GM12878 (cell line): ENCODE measurements around the gene THAP2. TPM values are rescaled to one million over a fixed set of nuclear protein-coding genes. Genes with fewer than 3 reads are reported as not detected.

ENCODE experiments used
- ATAC-seq: fragments of 200-7000 bp; cut with Tn5 transposase; 3 replicates; pipeline ENCODE4 v1.9.1; 2020; ENCODE audit warnings: mild to moderate bottlenecking, moderate library complexity
- BruUV-seq: library from RNA; stranded (reverse); fragments of 400-500 nt; replicated peaks from 2 replicates; lab custom pipeline; 2021; lab: Mats Ljungman, UMichigan
- CTCF ChIA-PET: fragments of 300-600 bp; sonication (Branson Sonifier 250); formaldehyde crosslinking; extraction: SDS; loops from one replicate; lab custom pipeline; 2021; ENCODE audit warnings: inconsistent platforms; lab: Yijun Ruan, JAX
- POLR2A ChIA-PET: fragments of 350-600 bp; formaldehyde crosslinking; extraction: SDS; loops from one replicate; lab custom pipeline; 2021; ENCODE audit warnings: inconsistent platforms; lab: Charles Lee
- RAD21 ChIA-PET: fragments of 300-600 bp; sonication (Branson Sonifier 250); formaldehyde crosslinking; loops from one replicate; lab custom pipeline; 2023; ENCODE audit warnings: antibody characterized with exemption; ENCODE audit not compliant: unreplicated experiment; lab: Charles Lee
- SMC1A ChIA-PET: fragments of 300-600 bp; sonication (Branson Sonifier 250); formaldehyde crosslinking; loops from one replicate; lab custom pipeline; 2023; ENCODE audit not compliant: unreplicated experiment, uncharacterized antibody; lab: Charles Lee
- DNase-seq: peaks from one replicate; pipeline ENCODE4 v3.0.0-alpha.2; 2011; ENCODE audit warnings: low read depth, low spot score
- FAIRE-seq: peaks from 3 replicates; lab custom pipeline; 2011; peaks lifted over from hg19 to GRCh38; lab: Jason Lieb, UNC
- H2AFZ ChIP-seq: 2 replicates; pipeline ENCODE4 v1.6.0; 2011; ENCODE audit warnings: low read depth, low read length, control low read depth; ENCODE audit not compliant: control insufficient read depth
- H3K27ac ChIP-seq: 2 replicates; pipeline ENCODE4 v1.5.1; 2011; ENCODE audit warnings: control low read depth; ENCODE audit not compliant: control insufficient read depth, insufficient read depth
- H3K27me3 ChIP-seq, 2 experiments: replicated peaks in 1 of 2; 2 replicates each; pipeline versions ENCODE4 v1.6.0 to v1.6.1; 2011; ENCODE audit warnings: low read length in 1 of 2; ENCODE audit not compliant: control insufficient read depth in 2 of 2, insufficient read depth in 2 of 2
- H3K36me3 ChIP-seq, 2 experiments: 2 replicates each; pipeline ENCODE4 v1.5.1; 2011; ENCODE audit warnings: low read length in 1 of 2; ENCODE audit not compliant: control insufficient read depth in 2 of 2, insufficient read depth in 2 of 2
- H3K4me1 ChIP-seq: 2 replicates; pipeline ENCODE4 v1.6.1; 2011; ENCODE audit warnings: mild to moderate bottlenecking, low read length, moderate library complexity, mixed read lengths; ENCODE audit not compliant: control insufficient read depth, insufficient read depth
- H3K4me2 ChIP-seq: 2 replicates; pipeline ENCODE4 v1.6.0; 2011; ENCODE audit warnings: control low read depth; ENCODE audit not compliant: control insufficient read depth, insufficient read depth
- H3K4me3 ChIP-seq: fragments of 200-600 bp; sonication (generic); 2 replicates; pipeline ENCODE4 v1.5.1; 2016
- H3K79me2 ChIP-seq: 2 replicates; pipeline ENCODE4 v1.6.0; 2011; ENCODE audit warnings: low read length; ENCODE audit not compliant: control insufficient read depth, insufficient read depth
- H3K9ac ChIP-seq: 2 replicates; pipeline ENCODE4 v1.8.0; 2011; ENCODE audit warnings: low read length, control low read depth, mixed read lengths; ENCODE audit not compliant: control insufficient read depth, insufficient read depth
- H3K9me3 ChIP-seq: replicated peaks from 3 replicates; pipeline ENCODE4 v1.5.1; 2011; ENCODE audit warnings: mild to moderate bottlenecking, low read length; ENCODE audit not compliant: control insufficient read depth, insufficient read depth
- H4K20me1 ChIP-seq: 2 replicates; pipeline ENCODE4 v1.6.0; 2011; ENCODE audit not compliant: control insufficient read depth, insufficient read depth
- ATF7 ChIP-seq: fragments of 450-650 bp; IDR thresholded peaks from 2 replicates; pipeline ENCODE4 v1.6.1; 2016; ENCODE audit warnings: low read depth, mild to moderate bottlenecking
- BRCA1 ChIP-seq: IDR thresholded peaks from 2 replicates; pipeline ENCODE4 v1.6.1; 2011; ENCODE audit warnings: low read depth, low read length, improper control_type of control experiment
- CEBPB ChIP-seq, 2 experiments: fragments of 150-350 bp in 1 of 2; IDR thresholded peaks; 2 replicates each; pipeline ENCODE4 v1.6.1; 2012 to 2014; ENCODE audit warnings: low read depth in 2 of 2, low read length in 2 of 2, borderline replicate concordance in 1 of 2, inconsistent platforms in 1 of 2
- CTCF ChIP-seq, 3 experiments: IDR thresholded peaks in 2 of 3; conservative IDR thresholded peaks in 1 of 3; 2 replicates each; pipeline ENCODE4 v1.5.1; 2011; ENCODE audit warnings: low read depth in 3 of 3, low read length in 3 of 3, mild to moderate bottlenecking in 3 of 3, control low read depth in 2 of 3, moderate library complexity in 2 of 3, inconsistent platforms in 1 of 3, mixed read lengths in 1 of 3; ENCODE audit not compliant: control insufficient read depth in 2 of 3, insufficient read depth in 1 of 3; ENCODE audit errors: extremely low read depth in 1 of 3
- ELK1 ChIP-seq: IDR thresholded peaks from 2 replicates; pipeline ENCODE4 v1.6.1; 2012; ENCODE audit warnings: low read depth, low read length, improper control_type of control experiment
- FOXK2 ChIP-seq: fragments of 450-650 bp; IDR thresholded peaks from 2 replicates; pipeline ENCODE4 v1.6.1; 2017; ENCODE audit warnings: mild to moderate bottlenecking, moderate library complexity
- FOXM1 ChIP-seq: IDR thresholded peaks from 2 replicates; pipeline ENCODE4 v1.6.1; 2012; ENCODE audit warnings: low read depth, mild to moderate bottlenecking, inconsistent platforms, low read length, moderate library complexity
- MAX ChIP-seq: IDR thresholded peaks from 2 replicates; pipeline ENCODE4 v1.6.1; 2012; ENCODE audit warnings: low read depth, low read length, improper control_type of control experiment
- RB1 ChIP-seq: fragments of 450-650 bp; formaldehyde crosslinking; IDR thresholded peaks from 2 replicates; pipeline ENCODE4 v1.6.1; 2017; ENCODE audit warnings: mild to moderate bottlenecking, borderline replicate concordance
- REST ChIP-seq: IDR thresholded peaks from 2 replicates; pipeline ENCODE4 v1.6.1; 2012; ENCODE audit warnings: mild to moderate bottlenecking, low read depth, low read length
- SMC3 ChIP-seq: IDR thresholded peaks from 2 replicates; pipeline ENCODE4 v1.6.1; 2011; ENCODE audit warnings: low read length, improper control_type of control experiment, borderline replicate concordance
- SP1 ChIP-seq: IDR thresholded peaks from one replicate; pipeline ENCODE4 v1.6.1; 2011; ENCODE audit warnings: low read depth, low read length
- TBL1XR1 ChIP-seq: IDR thresholded peaks from 2 replicates; pipeline ENCODE4 v1.6.1; 2012; ENCODE audit warnings: low read depth, low read length, improper control_type of control experiment
- TCF3 ChIP-seq: IDR thresholded peaks from 2 replicates; pipeline ENCODE4 v1.6.1; 2012; ENCODE audit warnings: low read depth, mild to moderate bottlenecking, low read length, borderline replicate concordance; ENCODE audit not compliant: insufficient read depth
- USF2 ChIP-seq: IDR thresholded peaks from 2 replicates; pipeline ENCODE4 v1.6.1; 2011; ENCODE audit warnings: low read depth, low read length, improper control_type of control experiment, borderline replicate concordance
- WGBS: methylation state at CpG from one replicate; pipeline ENCODE4 v1.1.6; 2016; ENCODE audit warnings: low lambda C conversion rate; ENCODE audit not compliant: insufficient replicate concordance, insufficient coverage; ENCODE audit errors: missing lambda C conversion rate; 5-methylcytosine and 5-hydroxymethylcytosine counted together
- in situ Hi-C: fragments of 300-500 bp; cut with MboI; formaldehyde crosslinking; loops from 9 replicates; pipeline ENCODE4 v1.14.3; 2018; ENCODE audit warnings: mixed read lengths
- intact Hi-C: fragments of 100-400 bp; cut with micrococcal nuclease; formaldehyde crosslinking; loops from one replicate; pipeline ENCODE4 v1.14.2; 2022; ENCODE audit not compliant: unreplicated experiment
- polyA plus RNA-seq, 11 experiments: library from polyadenylated mRNA; depleted of rRNA in 4 of 11; unstranded in 6 of 11; stranded (reverse) in 5 of 11; fragments of >200 nt; fragmentation: Nextera tagmentation in 4 of 11; fragmentation: Illumina TruSeq in 1 of 11; extraction: Ambion mirVana in 4 of 11; extraction: Trizol in 1 of 11; gene quantifications; 1 replicate in 1 of 11; 2 replicates in 10 of 11; pipeline versions ENCODE4 v1.2.1 to v1.2.3, GENCODE V29; 2011 to 2016; ENCODE audit warnings: inconsistent platforms in 2 of 11, missing spikeins in 2 of 11, low read depth in 1 of 11
- total RNA-seq, 4 experiments: library from RNA; depleted of rRNA in 3 of 4; stranded (reverse); fragments of >200 nt in 3 of 4; fragmentation: Illumina TruSeq in 1 of 4; extraction: Trizol in 1 of 4; gene quantifications; 2 replicates each; pipeline versions ENCODE4 v1.2.1 to v1.2.3, GENCODE V29; 2013 to 2021

THAP2 gene
- total and polyA plus RNA-seq, 10 of the 15 experiments (the other 5 are each of a cell fraction or from before 2014, with no cell fraction given) = 4.1 to 18.0 (median 7.3) TPM

- TF ChIP-seq CTCF (IDR thresholded peaks at IDR 0.05 in 2 of 3, conservative IDR thresholded peaks at IDR 0.05 in 1 of 3; ENCODE audit: control insufficient read depth in 2 of 3, extremely low read depth in 1 of 3, insufficient read depth in 1 of 3, low read depth in 3 of 3, low read length in 3 of 3) (no peak), MAX (no peak), CEBPB (IDR thresholded peaks at IDR 0.05; ENCODE audit: borderline replicate concordance in 1 of 2, low read depth in 2 of 2, low read length in 2 of 2) (no peak), BRCA1 (no peak)
Measured at GRCh38 chr12:71621938-71622337, 42.2 kb upstream of the THAP2 start (continued).

- Histone ChIP-seq H3K9ac (no peak overlapping the region), H3K27me3 (no peaks in the 10 kb centered on the region), H3K4me1 (no peaks in the 10 kb centered on the region), H3K36me3 (peaks cover 3 to 46% of the 10 kb centered on the region in 2 experiments), H2AFZ (no peak overlapping the region), H3K27ac (no peak overlapping the region), H3K4me2 (no peak overlapping the region), H3K4me3 (no peak overlapping the region), H3K79me2 (no peaks in the 10 kb centered on the region), H3K9me3 (no peaks in the 10 kb centered on the region), H4K20me1 (no peaks in the 10 kb centered on the region)
- POLR2A ChIA-PET = interaction anchor here (0.8 kb wide), 1 partner anchor 18 kb away, joined by 3 read pairs; no protein-coding TSS in a partner anchor
- no TSS peak for BruUV-seq
- intact Hi-C loops = no loop called here
- WGBS = 98% methylated on average over 2 of the region's 2 CpGs
- DNase-seq (no peak), ATAC-seq (no peak), FAIRE-seq (no peak)
- in situ Hi-C loops = no loop called here
- CTCF ChIA-PET = interaction anchor here (1.4 to 4.3 kb wide), 3 partner anchors 11 to 122 kb away, joined by 6 to 44 read pairs (median 9); no protein-coding TSS in a partner anchor
- SMC1A ChIA-PET = interaction anchor here (1.0 to 2.4 kb wide), 7 partner anchors 9 to 122 kb away, joined by 3 to 20 read pairs (median 4); no protein-coding TSS in a partner anchor
- RAD21 ChIA-PET = interaction anchor here (0.9 to 3.5 kb wide), 4 partner anchors 11 to 122 kb away, joined by 3 to 26 read pairs (median 6); partner anchors contain the start of gene ZFC3H1
- TF ChIP-seq FOXM1 (no peak), ELK1 (no peak), REST (no peak), FOXK2 (no peak), USF2 (no peak), ATF7 (no peak), SMC3 (no peak), RB1 (no peak), SP1 (no peak), TBL1XR1 (no peak), TCF3 (no peak)
Measured at GRCh38 chr12:71625476-71625875, 38.6 kb upstream of the THAP2 start.
